DOHH2 (cell line): Measurements from ENCODE around the gene ALDH5A1.

Experiments used
- H3F3A ChIP-seq: fragments of 200-600 bp; sonication (generic), shearing (Covaris generic); 2 replicates; pipeline ENCODE4 v1.6.0; 2016; ENCODE audit warnings: antibody characterized with exemption, mild to moderate bottlenecking; ENCODE audit not compliant: control insufficient read depth, insufficient read depth
- H3K27ac ChIP-seq: fragments of 200-600 bp; sonication (generic); 2 replicates; pipeline ENCODE4 v1.5.1; 2014; ENCODE audit warnings: low read depth, mild to moderate bottlenecking, low read length, moderate library complexity
- H3K27me3 ChIP-seq: fragments of 200-600 bp; sonication (generic); 2 replicates; pipeline ENCODE4 v1.6.1; 2014; ENCODE audit warnings: mild to moderate bottlenecking, low read length, mixed read lengths; ENCODE audit not compliant: control insufficient read depth
- H3K36me3 ChIP-seq: fragments of 200-600 bp; sonication (generic); 2 replicates; pipeline ENCODE4 v1.6.1; 2014; ENCODE audit warnings: mild to moderate bottlenecking, low read length, moderate library complexity, mixed read lengths; ENCODE audit not compliant: control insufficient read depth
- H3K4me1 ChIP-seq: fragments of 200-600 bp; sonication (generic); 2 replicates; pipeline ENCODE4 v1.6.1; 2014; ENCODE audit warnings: mild to moderate bottlenecking, low read length, mixed read lengths; ENCODE audit not compliant: control insufficient read depth
- H3K4me2 ChIP-seq: fragments of 200-600 bp; sonication (generic); 2 replicates; pipeline ENCODE4 v1.6.0; 2014; ENCODE audit warnings: mild to moderate bottlenecking, low read length, moderate library complexity
- H3K4me3 ChIP-seq: fragments of 200-600 bp; sonication (generic); 2 replicates; pipeline ENCODE4 v1.5.1; 2014; ENCODE audit warnings: mild to moderate bottlenecking, low read length, mixed read lengths
- H3K79me2 ChIP-seq: fragments of 200-600 bp; sonication (generic); 2 replicates; pipeline ENCODE4 v1.6.1; 2014; ENCODE audit warnings: mild to moderate bottlenecking, low read length, mixed read lengths; ENCODE audit not compliant: control insufficient read depth
- H3K9me2 ChIP-seq: fragments of 200-600 bp; sonication (generic); replicated peaks from 2 replicates; pipeline ENCODE4 v1.6.1; 2014; ENCODE audit warnings: mild to moderate bottlenecking, low read length, mixed read lengths; ENCODE audit not compliant: control insufficient read depth
- H3K9me3 ChIP-seq: fragments of 200-600 bp; sonication (generic); 2 replicates; pipeline ENCODE4 v1.6.1; 2014; ENCODE audit warnings: antibody characterized with exemption, low read length, mixed read lengths; ENCODE audit not compliant: control insufficient read depth, insufficient read depth
- H4K20me1 ChIP-seq: fragments of 200-600 bp; sonication (generic); 2 replicates; pipeline ENCODE4 v1.6.0; 2014; ENCODE audit warnings: low read depth, mild to moderate bottlenecking, antibody characterized with exemption, low read length, moderate library complexity; ENCODE audit not compliant: control insufficient read depth, insufficient read depth
- EZH2phosphoT487 ChIP-seq: fragments of 200-600 bp; sonication (generic); IDR thresholded peaks from 2 replicates; pipeline ENCODE4 v1.6.1; 2017; ENCODE audit warnings: borderline replicate concordance, mild to moderate bottlenecking, antibody characterized with exemption, low read length, moderate library complexity, mixed read lengths
- TF ChIP-seq, protein P1 (sequence below): fragments of 200-600 bp; sonication (generic); IDR thresholded peaks from one replicate; pipeline ENCODE4 v1.5.1; 2014; ENCODE audit warnings: antibody characterized with exemption, mild to moderate bottlenecking, low read depth, low read length; ENCODE audit not compliant: poor library complexity, severe bottlenecking

Gene ALDH5A1

DNA sequence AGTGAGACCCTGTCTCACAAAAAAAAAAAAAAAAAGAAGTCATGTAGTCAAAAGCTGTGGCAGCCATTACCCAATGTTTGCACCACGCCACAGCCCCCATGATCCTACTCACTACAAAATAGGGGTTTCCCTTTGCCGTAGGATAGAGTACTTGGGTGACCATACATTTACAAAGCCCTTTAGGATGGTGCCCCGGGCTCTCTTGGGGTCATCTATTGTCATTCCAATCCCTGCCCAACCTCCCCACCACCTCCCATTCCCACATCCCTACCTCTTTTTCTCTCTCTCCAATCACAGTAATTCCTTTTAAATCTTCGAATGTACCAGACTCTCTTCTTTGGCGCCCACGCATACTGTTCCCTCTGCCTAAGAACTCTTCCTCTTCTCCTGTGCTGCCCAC, 76.6 kb downstream of the ALDH5A1 start:
- H3K4me2 ChIP-seq: no peak overlapping the region
- no peaks in the 10 kb centered on the region for H3K9me2 ChIP-seq
- no peaks in the 10 kb centered on the region for H3F3A ChIP-seq
- no peak for TF ChIP-seq EZH2phosphoT487
- TF ChIP-seq, protein P1, sequence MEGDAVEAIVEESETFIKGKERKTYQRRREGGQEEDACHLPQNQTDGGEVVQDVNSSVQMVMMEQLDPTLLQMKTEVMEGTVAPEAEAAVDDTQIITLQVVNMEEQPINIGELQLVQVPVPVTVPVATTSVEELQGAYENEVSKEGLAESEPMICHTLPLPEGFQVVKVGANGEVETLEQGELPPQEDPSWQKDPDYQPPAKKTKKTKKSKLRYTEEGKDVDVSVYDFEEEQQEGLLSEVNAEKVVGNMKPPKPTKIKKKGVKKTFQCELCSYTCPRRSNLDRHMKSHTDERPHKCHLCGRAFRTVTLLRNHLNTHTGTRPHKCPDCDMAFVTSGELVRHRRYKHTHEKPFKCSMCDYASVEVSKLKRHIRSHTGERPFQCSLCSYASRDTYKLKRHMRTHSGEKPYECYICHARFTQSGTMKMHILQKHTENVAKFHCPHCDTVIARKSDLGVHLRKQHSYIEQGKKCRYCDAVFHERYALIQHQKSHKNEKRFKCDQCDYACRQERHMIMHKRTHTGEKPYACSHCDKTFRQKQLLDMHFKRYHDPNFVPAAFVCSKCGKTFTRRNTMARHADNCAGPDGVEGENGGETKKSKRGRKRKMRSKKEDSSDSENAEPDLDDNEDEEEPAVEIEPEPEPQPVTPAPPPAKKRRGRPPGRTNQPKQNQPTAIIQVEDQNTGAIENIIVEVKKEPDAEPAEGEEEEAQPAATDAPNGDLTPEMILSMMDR: no peak
- H3K36me3 ChIP-seq: no peaks in the 10 kb centered on the region
- H4K20me1 ChIP-seq: no peaks in the 10 kb centered on the region
- H3K79me2 ChIP-seq: no peaks in the 10 kb centered on the region
- no peak overlapping the region for H3K27ac ChIP-seq
- H3K4me1 ChIP-seq: peaks cover 9% of the 10 kb centered on the region
- H3K9me3 ChIP-seq: no peaks in the 10 kb centered on the region
- no peaks in the 10 kb centered on the region for H3K27me3 ChIP-seq
- H3K4me3 ChIP-seq: no peak overlapping the region

GRCh38 chr6:24574809-24575208, 80.0 kb downstream of the ALDH5A1 start:
- Histone ChIP-seq H3K4me1 (peaks cover 9% of the 10 kb centered on the region), H3K4me3 (no peak overlapping the region), H3K27me3 (no peaks in the 10 kb centered on the region), H3K9me2 (no peaks in the 10 kb centered on the region), H3F3A (no peaks in the 10 kb centered on the region), H3K4me2 (peak overlapping the region; percentile 20; the same call in 1 of the 2 replicates), H3K36me3 (no peaks in the 10 kb centered on the region), H3K27ac (no peak overlapping the region), H4K20me1 (no peaks in the 10 kb centered on the region), H3K9me3 (no peaks in the 10 kb centered on the region), H3K79me2 (no peaks in the 10 kb centered on the region)
- no peak for TF ChIP-seq EZH2phosphoT487
- TF ChIP-seq, protein P1: no peak

DNA sequence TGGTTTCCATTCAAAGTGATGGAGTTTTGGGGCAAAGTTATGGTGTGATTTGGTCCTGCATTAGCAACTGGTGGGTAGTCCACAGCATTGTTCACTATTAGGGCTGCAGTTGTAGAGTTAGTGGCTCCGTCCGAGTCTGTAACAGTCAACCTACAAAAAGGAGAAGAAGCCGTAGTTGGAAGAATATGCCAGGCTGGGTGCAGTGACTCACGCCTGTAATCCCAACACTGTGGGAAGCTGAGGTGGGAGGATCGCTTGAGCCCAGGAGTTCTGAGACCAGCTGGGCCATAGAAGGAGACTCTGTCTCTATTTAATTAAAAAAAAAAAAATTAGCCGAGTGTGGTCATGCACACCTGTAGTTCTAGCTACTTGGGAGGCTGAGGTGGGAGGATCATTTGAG, 81.7 kb downstream of the ALDH5A1 start:
- no peaks in the 10 kb centered on the region for H3K79me2 ChIP-seq
- no peaks in the 10 kb centered on the region for H3K9me2 ChIP-seq
- no peaks in the 10 kb centered on the region for H4K20me1 ChIP-seq
- H3K9me3 ChIP-seq: no peaks in the 10 kb centered on the region
- H3K27ac ChIP-seq: no peak overlapping the region
- TF ChIP-seq, protein P1: no peak
- TF ChIP-seq EZH2phosphoT487: no peak
- H3K27me3 ChIP-seq: no peaks in the 10 kb centered on the region
- no peak overlapping the region for H3K4me3 ChIP-seq
- peaks cover 9% of the 10 kb centered on the region for H3K4me1 ChIP-seq
- no peak overlapping the region for H3K4me2 ChIP-seq
- no peaks in the 10 kb centered on the region for H3F3A ChIP-seq
- no peaks in the 10 kb centered on the region for H3K36me3 ChIP-seq
